ENCODE measurements around the gene PPP1R9A. TPM values are rescaled to one million over a fixed set of nuclear protein-coding genes. Genes with fewer than 3 reads are reported as not detected.

Gene PPP1R9A
- total RNA-seq, 1 donor from 2014 or later = 0.85 TPM

- no peaks in the 10 kb centered on the region for H3K36me3 ChIP-seq
- TF ChIP-seq, protein P1, sequence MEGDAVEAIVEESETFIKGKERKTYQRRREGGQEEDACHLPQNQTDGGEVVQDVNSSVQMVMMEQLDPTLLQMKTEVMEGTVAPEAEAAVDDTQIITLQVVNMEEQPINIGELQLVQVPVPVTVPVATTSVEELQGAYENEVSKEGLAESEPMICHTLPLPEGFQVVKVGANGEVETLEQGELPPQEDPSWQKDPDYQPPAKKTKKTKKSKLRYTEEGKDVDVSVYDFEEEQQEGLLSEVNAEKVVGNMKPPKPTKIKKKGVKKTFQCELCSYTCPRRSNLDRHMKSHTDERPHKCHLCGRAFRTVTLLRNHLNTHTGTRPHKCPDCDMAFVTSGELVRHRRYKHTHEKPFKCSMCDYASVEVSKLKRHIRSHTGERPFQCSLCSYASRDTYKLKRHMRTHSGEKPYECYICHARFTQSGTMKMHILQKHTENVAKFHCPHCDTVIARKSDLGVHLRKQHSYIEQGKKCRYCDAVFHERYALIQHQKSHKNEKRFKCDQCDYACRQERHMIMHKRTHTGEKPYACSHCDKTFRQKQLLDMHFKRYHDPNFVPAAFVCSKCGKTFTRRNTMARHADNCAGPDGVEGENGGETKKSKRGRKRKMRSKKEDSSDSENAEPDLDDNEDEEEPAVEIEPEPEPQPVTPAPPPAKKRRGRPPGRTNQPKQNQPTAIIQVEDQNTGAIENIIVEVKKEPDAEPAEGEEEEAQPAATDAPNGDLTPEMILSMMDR (IDR thresholded peaks at IDR 0.05) = no peak
- H3K4me3 ChIP-seq = no peak overlapping the region
- no peaks in the 10 kb centered on the region for H3K9me3 ChIP-seq
- H3K4me1 ChIP-seq = no peaks in the 10 kb centered on the region
- H3K27ac ChIP-seq = no peak overlapping the region
- no peak for DNase-seq (ENCODE audit: low spot score in 2 of 2)
- no peaks in the 10 kb centered on the region for H3K27me3 ChIP-seq
- intact Hi-C loops (cut with DNase I) = no loop called here
These were observed 225.1 kb downstream of the PPP1R9A start for GRCh38 chr7:95132500-95132899.

DNA sequence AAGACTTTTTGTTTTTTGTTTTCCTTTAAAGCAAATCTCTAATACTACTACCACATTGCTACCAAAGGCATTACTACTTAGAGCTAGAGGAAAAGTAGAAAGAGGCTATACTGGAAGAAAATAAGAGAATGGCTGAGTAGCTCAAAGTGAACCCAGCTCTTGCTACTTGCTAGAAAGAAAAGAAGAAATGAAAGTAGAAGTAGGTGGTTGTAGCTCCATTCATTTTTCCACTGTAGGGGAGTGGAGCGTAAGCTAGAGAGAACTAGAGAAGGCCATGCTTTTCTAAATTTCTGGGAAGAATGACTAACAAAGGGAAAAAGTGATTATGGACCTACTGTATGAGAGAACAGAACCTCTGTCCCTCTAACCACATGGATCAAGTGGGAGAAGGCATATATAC, 232.5 kb downstream of the PPP1R9A start:
- DNase-seq (ENCODE audit: low spot score in 2 of 2) = no peak
- Histone ChIP-seq H3K27me3 (no peaks in the 10 kb centered on the region), H3K4me1 (no peaks in the 10 kb centered on the region), H3K36me3 (no peaks in the 10 kb centered on the region), H3K4me3 (no peak overlapping the region), H3K27ac (no peak overlapping the region), H3K9me3 (no peaks in the 10 kb centered on the region)
- intact Hi-C loops (cut with DNase I) = no loop called here
- TF ChIP-seq, protein P1 (IDR thresholded peaks at IDR 0.05) = no peak

GRCh38 chr7:95141755-95142154, 234.4 kb downstream of the PPP1R9A start:
- Histone ChIP-seq H3K4me3 (no peak overlapping the region), H3K36me3 (no peaks in the 10 kb centered on the region), H3K27ac (no peak overlapping the region), H3K27me3 (no peaks in the 10 kb centered on the region), H3K4me1 (no peaks in the 10 kb centered on the region), H3K9me3 (no peaks in the 10 kb centered on the region)
- TF ChIP-seq, protein P1 (IDR thresholded peaks at IDR 0.05) = no peak
- intact Hi-C loops (cut with DNase I) = no loop called here
- DNase-seq (ENCODE audit: low spot score in 2 of 2) = no peak

DNA sequence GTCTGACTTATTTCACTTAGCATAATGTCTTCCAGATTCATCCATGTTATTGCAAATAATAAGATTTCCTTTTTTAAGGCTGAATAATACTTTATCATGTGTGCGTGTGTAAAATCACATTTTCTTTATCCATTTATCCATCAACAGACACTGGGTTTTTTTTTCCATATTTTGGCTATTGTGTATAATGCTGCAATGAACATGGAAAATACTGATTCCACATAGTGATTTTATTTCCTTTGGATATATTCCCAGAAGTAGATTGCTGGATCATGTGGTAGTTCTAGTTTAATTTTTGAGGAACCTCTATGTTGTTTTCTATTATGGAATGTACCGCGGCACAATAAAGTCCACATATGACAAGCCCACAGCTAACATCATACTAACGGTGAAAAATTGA, 236.9 kb downstream of the PPP1R9A start:
- intact Hi-C loops (cut with DNase I) = no loop called here
- Histone ChIP-seq H3K4me1 (no peaks in the 10 kb centered on the region), H3K36me3 (no peaks in the 10 kb centered on the region), H3K4me3 (no peak overlapping the region), H3K27ac (no peak overlapping the region), H3K9me3 (no peaks in the 10 kb centered on the region), H3K27me3 (no peaks in the 10 kb centered on the region)
- DNase-seq (ENCODE audit: low spot score in 2 of 2) = no peak
- TF ChIP-seq, protein P1 (IDR thresholded peaks at IDR 0.05) = no peak

- intact Hi-C loops (cut with DNase I) = no loop called here
- DNase-seq (ENCODE audit: low spot score in 2 of 2) = no peak
- H3K9me3 ChIP-seq = no peaks in the 10 kb centered on the region
- TF ChIP-seq, protein P1 (IDR thresholded peaks at IDR 0.05) = no peak
- H3K4me3 ChIP-seq = no peak overlapping the region
- no peaks in the 10 kb centered on the region for H3K36me3 ChIP-seq
- no peaks in the 10 kb centered on the region for H3K27me3 ChIP-seq
- no peak overlapping the region for H3K27ac ChIP-seq
- H3K4me1 ChIP-seq = no peaks in the 10 kb centered on the region
These were observed 248.6 kb downstream of the PPP1R9A start for GRCh38 chr7:95155965-95156364.

DNA sequence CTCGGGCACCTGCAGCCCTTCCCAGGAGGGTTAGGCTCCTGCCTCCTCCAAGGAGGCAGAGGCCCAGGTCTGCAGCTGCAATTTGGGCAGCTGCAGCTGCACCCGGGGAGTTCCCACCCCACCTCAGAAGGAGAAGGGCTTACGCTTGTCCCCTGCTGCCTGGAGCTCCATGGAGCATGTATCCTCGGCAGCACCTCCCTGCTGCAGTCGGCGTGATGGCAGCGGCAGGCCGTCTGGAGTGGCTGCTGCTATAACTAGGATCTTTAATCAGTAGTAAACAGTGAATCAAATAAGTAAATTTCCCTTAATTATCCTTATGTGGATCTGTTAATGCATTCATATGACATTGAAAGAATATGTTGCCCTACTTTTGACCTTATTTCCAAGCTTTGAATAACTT, 250.0 kb downstream of the PPP1R9A start:
- Histone ChIP-seq H3K27me3 (no peaks in the 10 kb centered on the region), H3K4me1 (no peaks in the 10 kb centered on the region), H3K4me3 (no peak overlapping the region), H3K36me3 (no peaks in the 10 kb centered on the region), H3K27ac (no peak overlapping the region), H3K9me3 (no peaks in the 10 kb centered on the region)
- no peak for DNase-seq (ENCODE audit: low spot score in 2 of 2)
- intact Hi-C loops (cut with DNase I) = no loop called here
- TF ChIP-seq, protein P1 (IDR thresholded peaks at IDR 0.05) = no peak

Measured in ascending aorta (tissue), 2 donors.